Left ventricle myocardium inferior (tissue), 1 donor: ENCODE results near the gene VPS37D. TPM values are rescaled to one million over a fixed set of nuclear protein-coding genes. Genes with fewer than 3 reads are reported as not detected.

Experiments used
- DNase-seq: peaks from one replicate; pipeline ENCODE4 v3.0.0-alpha.2; 2020
- H3K27ac ChIP-seq: fragments of 200-600 bp; replicated peaks from 2 replicates; pipeline ENCODE4 v1.8.0; 2021
- H3K27me3 ChIP-seq: fragments of 200-600 bp; 2 replicates; pipeline ENCODE4 v1.8.0; 2021; ENCODE audit warnings: low read depth
- H3K36me3 ChIP-seq: fragments of 200-600 bp; 2 replicates; pipeline ENCODE4 v1.8.0; 2021
- H3K4me1 ChIP-seq: fragments of 200-600 bp; 2 replicates; pipeline ENCODE4 v1.8.0; 2021
- H3K4me3 ChIP-seq: fragments of 200-600 bp; 2 replicates; pipeline ENCODE4 v1.8.0; 2021; ENCODE audit warnings: mild to moderate bottlenecking, moderate library complexity
- H3K9me3 ChIP-seq: fragments of 200-600 bp; replicated peaks from 2 replicates; pipeline ENCODE4 v1.8.0; 2021
- CTCF ChIP-seq: fragments of 200-600 bp; IDR thresholded peaks from 2 replicates; pipeline ENCODE4 v1.8.0; 2021; ENCODE audit warnings: antibody characterized with exemption, mild to moderate bottlenecking, borderline replicate concordance
- intact Hi-C: fragments of 100-400 bp; cut with micrococcal nuclease; formaldehyde crosslinking; loops from one replicate; pipeline ENCODE4 v1.11.0; 2022
- total RNA-seq: library from RNA; stranded (reverse); fragmentation: NEBNext Ultra II Directional; extraction: Animal tissue kit (Norgen Biotek cat#: 25700); gene quantifications from one replicate; pipeline ENCODE4 v1.2.1, GENCODE V29; 2021
- donor health status: DM: no; HTN: yes; CAD: no; lungs with severe emphysema.

The VPS37D gene
- total RNA-seq, 1 donor from 2014 or later, result 3.1 TPM

- Histone ChIP-seq H3K9me3 (no peaks in the 10 kb centered on the region), H3K27me3 (peaks cover 96% of the 10 kb centered on the region), H3K36me3 (no peaks in the 10 kb centered on the region), H3K4me1 (peaks cover 13% of the 10 kb centered on the region), H3K4me3 (no peak overlapping the region), H3K27ac (no peak overlapping the region)
- no peak for DNase-seq
- no peak for TF ChIP-seq CTCF
- intact Hi-C loops, result no loop called here
These were observed 39.1 kb upstream of the VPS37D start for GRCh38 chr7:73628504-73628903.

GRCh38 chr7:73631558-73631957 is 36.1 kb upstream of the VPS37D start:
- intact Hi-C loops, result no loop called here
- no peaks in the 10 kb centered on the region for H3K4me1 ChIP-seq
- no peak for TF ChIP-seq CTCF
- no peaks in the 10 kb centered on the region for H3K36me3 ChIP-seq
- H3K9me3 ChIP-seq, result no peaks in the 10 kb centered on the region
- DNase-seq, result no peak
- H3K27me3 ChIP-seq, result peaks cover 96% of the 10 kb centered on the region
- H3K4me3 ChIP-seq, result no peak overlapping the region
- no peak overlapping the region for H3K27ac ChIP-seq

- Histone ChIP-seq H3K4me1 (no peaks in the 10 kb centered on the region), H3K9me3 (no peaks in the 10 kb centered on the region), H3K27ac (no peak overlapping the region), H3K27me3 (peaks cover 80% of the 10 kb centered on the region), H3K4me3 (no peak overlapping the region), H3K36me3 (no peaks in the 10 kb centered on the region)
- no peak for DNase-seq
- no peak for TF ChIP-seq CTCF
- intact Hi-C loops, result no loop called here
These were observed 34.3 kb upstream of the VPS37D start for GRCh38 chr7:73633323-73633722.

- no peaks in the 10 kb centered on the region for H3K36me3 ChIP-seq
- H3K27me3 ChIP-seq, result peaks cover 75% of the 10 kb centered on the region
- no peak overlapping the region for H3K27ac ChIP-seq
- DNase-seq, result no peak
- intact Hi-C loops, result no loop called here
- no peaks in the 10 kb centered on the region for H3K9me3 ChIP-seq
- H3K4me1 ChIP-seq, result no peaks in the 10 kb centered on the region
- no peak overlapping the region for H3K4me3 ChIP-seq
- TF ChIP-seq CTCF, result no peak
These were observed 33.8 kb upstream of the VPS37D start for GRCh38 chr7:73633844-73634243.

GRCh38 chr7:73635428-73636200 is 32.0 kb upstream of the VPS37D start:
- intact Hi-C loops, result no loop called here
- Histone ChIP-seq H3K27ac (no peak overlapping the region), H3K4me1 (no peaks in the 10 kb centered on the region), H3K4me3 (no peak overlapping the region), H3K9me3 (no peaks in the 10 kb centered on the region), H3K27me3 (peaks cover 59% of the 10 kb centered on the region), H3K36me3 (no peaks in the 10 kb centered on the region)
- no peak for DNase-seq
- TF ChIP-seq CTCF, result no peak
